ENCODE results near the gene PSMD3. TPM values are rescaled to one million over a fixed set of nuclear protein-coding genes. Genes with fewer than 3 reads are reported as not detected.
A peak's percentile ranks its signal among the peaks of the same experiment; 100 is the strongest.
"Not testable (repeated sequence)": the region's sequence is repeated elsewhere in the genome, so short reads cannot be mapped to it uniquely, and the experiment has no call there.

The PSMD3 gene
- total RNA-seq, 1 donor from 2014 or later, result 79.3 TPM

GRCh38 chr17:39996800-39997199 is 16.2 kb downstream of the PSMD3 start:
- Histone ChIP-seq H3K4me1 (no peaks in the 10 kb centered on the region), H3K36me3 (peaks cover 67% of the 10 kb centered on the region), H3K27me3 (ENCODE audit: low read depth) (no peaks in the 10 kb centered on the region), H3K9me3 (no peaks in the 10 kb centered on the region), H3K4me3 (no peak overlapping the region), H3K27ac (no peak overlapping the region)
- intact Hi-C loops (cut with DNase I), result no loop called here
- ATAC-seq, result peak; percentile 29 to 59
- no peak for DNase-seq
- no peak for TF ChIP-seq CTCF (IDR thresholded peaks at IDR 0.05)

GRCh38 chr17:39997543-39997942 is 16.9 kb downstream of the PSMD3 start:
- Histone ChIP-seq H3K36me3 (peaks cover 59% of the 10 kb centered on the region), H3K27me3 (ENCODE audit: low read depth) (no peaks in the 10 kb centered on the region), H3K4me3 (no peak overlapping the region), H3K4me1 (no peaks in the 10 kb centered on the region), H3K27ac (no peak overlapping the region), H3K9me3 (no peaks in the 10 kb centered on the region)
- peak in 1 of 2 donors; percentile 11 for ATAC-seq
- TF ChIP-seq CTCF (IDR thresholded peaks at IDR 0.05), result no peak
- intact Hi-C loops (cut with DNase I), result no loop called here
- no peak for DNase-seq

GRCh38 chr17:39999067-39999466 is 18.5 kb downstream of the PSMD3 start:
- Histone ChIP-seq H3K36me3 (peaks cover 44% of the 10 kb centered on the region), H3K4me1 (no peaks in the 10 kb centered on the region), H3K9me3 (no peaks in the 10 kb centered on the region), H3K27me3 (ENCODE audit: low read depth) (no peaks in the 10 kb centered on the region), H3K27ac (peak overlapping the region; percentile 7), H3K4me3 (no peak overlapping the region)
- TF ChIP-seq CTCF (IDR thresholded peaks at IDR 0.05), result no peak
- no peak for DNase-seq
- intact Hi-C loops (cut with DNase I), result no loop called here
- peak; percentile 74 to 83 for ATAC-seq

DNA sequence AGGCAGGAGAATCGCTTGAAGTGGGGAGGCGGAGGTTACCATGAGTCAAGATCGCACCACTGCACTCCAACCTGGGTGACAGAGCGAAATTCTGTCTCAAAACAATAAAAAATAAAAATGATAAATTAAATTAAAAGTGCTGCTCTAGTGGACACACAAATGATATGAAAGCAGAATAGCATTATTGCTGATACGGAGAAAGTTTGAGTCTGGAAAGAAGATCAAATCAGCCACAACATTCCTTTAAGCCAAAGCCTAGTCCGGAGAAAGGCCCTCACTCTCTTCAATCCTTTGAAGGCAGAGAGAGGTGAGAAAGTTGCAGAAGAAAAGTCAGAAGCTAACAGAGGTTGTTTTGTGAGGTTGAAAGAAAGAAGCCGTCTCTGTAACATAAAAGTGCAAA is 19.6 kb downstream of the PSMD3 start:
- no peak for DNase-seq
- intact Hi-C loops (cut with DNase I), result no loop called here
- TF ChIP-seq CTCF (IDR thresholded peaks at IDR 0.05), result no peak

GRCh38 chr17:40001335-40001734 is 20.7 kb downstream of the PSMD3 start:
- H3K27me3 ChIP-seq (ENCODE audit: low read depth); DNase-seq; H3K4me3 ChIP-seq; ATAC-seq; H3K4me1 ChIP-seq; intact Hi-C loops (cut with DNase I); H3K27ac ChIP-seq; H3K9me3 ChIP-seq: not testable (repeated sequence)
- H3K36me3 ChIP-seq, result peaks cover 21% of the 10 kb centered on the region

More for the DNA sequence above, 19.6 kb downstream of the PSMD3 start:
- H3K4me3 ChIP-seq, result no peak overlapping the region
- H3K27me3 ChIP-seq (ENCODE audit: low read depth), result no peaks in the 10 kb centered on the region
- H3K4me1 ChIP-seq, result no peaks in the 10 kb centered on the region
- peaks cover 33% of the 10 kb centered on the region for H3K36me3 ChIP-seq
- no peak overlapping the region for H3K27ac ChIP-seq
- H3K9me3 ChIP-seq, result no peaks in the 10 kb centered on the region
- no peak for ATAC-seq

- intact Hi-C loops (cut with DNase I), result no loop called here
- TF ChIP-seq CTCF (IDR thresholded peaks at IDR 0.05), result no peak
- no peaks in the 10 kb centered on the region for H3K9me3 ChIP-seq
These were observed 23.5 kb downstream of the PSMD3 start for GRCh38 chr17:40004072-40004471.

More at GRCh38 chr17:40004072-40004471, 23.5 kb downstream of the PSMD3 start:
- H3K27ac ChIP-seq, result no peak overlapping the region
- no peaks in the 10 kb centered on the region for H3K4me1 ChIP-seq
- no peaks in the 10 kb centered on the region for H3K36me3 ChIP-seq
- H3K4me3 ChIP-seq, result no peak overlapping the region
- DNase-seq, result no peak
- H3K27me3 ChIP-seq (ENCODE audit: low read depth), result no peaks in the 10 kb centered on the region
- ATAC-seq, result no peak

All from lower lobe of right lung (tissue), 2 donors.